BJ (cell line): Measurements from ENCODE around the gene NCL. TPM values are rescaled to one million over a fixed set of nuclear protein-coding genes. Genes with fewer than 3 reads are reported as not detected.

Experiments
- CTCF ChIA-PET: fragments of 350-600 bp; formaldehyde crosslinking; extraction: SDS; loops from one replicate; lab custom pipeline; 2021; ENCODE audit warnings: antibody characterized with exemption, inconsistent platforms; lab: Yijun Ruan, JAX
- POLR2A ChIA-PET: fragments of 300-600 bp; sonication (Branson Sonifier 250); formaldehyde crosslinking; extraction: SDS; loops from one replicate; lab custom pipeline; 2021; ENCODE audit warnings: antibody characterized with exemption; lab: Charles Lee
- DNase-seq: peaks from one replicate; pipeline ENCODE4 v3.0.0-alpha.2; 2011; ENCODE audit warnings: low read depth
- H3K27me3 ChIP-seq: 2 replicates; pipeline ENCODE4 v1.6.0; 2011; ENCODE audit warnings: low read length; ENCODE audit not compliant: control insufficient read depth, insufficient read depth
- H3K36me3 ChIP-seq: 2 replicates; pipeline ENCODE4 v1.5.1; 2011; ENCODE audit warnings: low read length; ENCODE audit not compliant: control insufficient read depth, insufficient read depth
- H3K4me3 ChIP-seq: 2 replicates; pipeline ENCODE4 v1.5.1; 2011; ENCODE audit warnings: low read depth, mild to moderate bottlenecking, control low read depth, low read length
- CTCF ChIP-seq: IDR thresholded peaks from 2 replicates; pipeline ENCODE4 v1.5.1; 2011; ENCODE audit warnings: low read depth, mild to moderate bottlenecking, control low read depth, inconsistent platforms, low read length, moderate library complexity; ENCODE audit not compliant: insufficient read depth
- polyA plus RNA-seq: library from polyadenylated mRNA; depleted of rRNA; stranded (reverse); fragments of >200 nt; gene quantifications from 2 replicates; pipeline ENCODE4 v1.2.3, GENCODE V29; 2011

Gene NCL
- polyA plus RNA-seq, 1 experiment: 76.9 TPM

GRCh38 chr2:231458368-231458767, 5.9 kb downstream of the NCL start:
- CTCF ChIA-PET: interaction anchor here (0.6 to 5.1 kb wide), 4 partner anchors 26 to 117 kb away, joined by 3 to 16 read pairs (median 3); no protein-coding TSS in a partner anchor
- H3K27me3 ChIP-seq: no peaks in the 10 kb centered on the region
- POLR2A ChIA-PET: interaction anchor here (0.6 kb wide), 1 partner anchor 13 kb away, joined by 5 read pairs; no protein-coding TSS in a partner anchor

GRCh38 chr2:231457101-231457500, 7.2 kb downstream of the NCL start:
- Histone ChIP-seq H3K27me3 (no peaks in the 10 kb centered on the region), H3K36me3 (peaks cover 40% of the 10 kb centered on the region), H3K4me3 (no peak overlapping the region)
- no peak for TF ChIP-seq CTCF
- ChIA-PET CTCF (interaction anchor here (0.9 to 5.1 kb wide), 4 partner anchors 12 to 230 kb away, joined by 3 to 16 read pairs (median 4); no protein-coding TSS in a partner anchor), POLR2A (no interaction called here)
- no peak for DNase-seq

More at GRCh38 chr2:231458368-231458767, 5.9 kb downstream of the NCL start:
- TF ChIP-seq CTCF: no peak
- peaks cover 40% of the 10 kb centered on the region for H3K36me3 ChIP-seq
- DNase-seq: no peak
- H3K4me3 ChIP-seq: no peak overlapping the region

GRCh38 chr2:231456295-231457004, 7.8 kb downstream of the NCL start:
- ChIA-PET POLR2A (no interaction called here), CTCF (interaction anchor here (0.7 to 5.1 kb wide), 4 partner anchors 8 to 352 kb away, joined by 3 to 16 read pairs (median 6); partner anchors contain the start of gene NCL)
- H3K36me3 ChIP-seq: peaks cover 35% of the 10 kb centered on the region
- H3K27me3 ChIP-seq: no peaks in the 10 kb centered on the region
- no peak for DNase-seq
- H3K4me3 ChIP-seq: no peak overlapping the region
- TF ChIP-seq CTCF: no peak

- TF ChIP-seq CTCF: no peak
- Histone ChIP-seq H3K4me3 (no peak overlapping the region), H3K36me3 (peaks cover 32% of the 10 kb centered on the region), H3K27me3 (no peaks in the 10 kb centered on the region)
- CTCF ChIA-PET: interaction anchor here (0.7 to 5.1 kb wide), 4 partner anchors 8 to 352 kb away, joined by 3 to 16 read pairs (median 6); partner anchors contain the start of gene NCL
- POLR2A ChIA-PET: interaction anchor here (1.5 kb wide), 1 partner anchor 8 kb away, joined by 4 read pairs; the partner anchor contains the start of gene NCL
- DNase-seq: no peak
Observed at GRCh38 chr2:231455890-231456289, 8.4 kb downstream of the NCL start.

- Histone ChIP-seq H3K27me3 (no peaks in the 10 kb centered on the region), H3K4me3 (no peak overlapping the region), H3K36me3 (peaks cover 27% of the 10 kb centered on the region)
- TF ChIP-seq CTCF: no peak
- ChIA-PET POLR2A (interaction anchor here (1.5 kb wide), 1 partner anchor 9 kb away, joined by 4 read pairs; the partner anchor contains the start of gene NCL), CTCF (interaction anchor here (0.7 to 5.1 kb wide), 3 partner anchors 9 to 351 kb away, joined by 3 to 16 read pairs (median 9); partner anchors contain the start of gene NCL)
- DNase-seq: no peak
Observed at GRCh38 chr2:231455222-231455621, 9.1 kb downstream of the NCL start.
